Hepatocyte (in vitro differentiated cells): ENCODE results near the gene FOXK1.

Source experiments
- CTCF ChIP-seq: fragments of 200-600 bp; sonication (generic); IDR thresholded peaks from 2 replicates; pipeline ENCODE4 v1.5.1; 2016; ENCODE audit warnings: antibody characterized with exemption, mild to moderate bottlenecking; ENCODE audit not compliant: poor library complexity
- EZH2 ChIP-seq: fragments of 200-600 bp; sonication (generic); IDR thresholded peaks from 2 replicates; pipeline ENCODE4 v1.6.1; 2016; ENCODE audit warnings: antibody characterized with exemption, mild to moderate bottlenecking, borderline replicate concordance
- EZH2phosphoT487 ChIP-seq: fragments of 200-600 bp; sonication (generic); IDR thresholded peaks from one replicate; pipeline ENCODE4 v1.6.1; 2018; ENCODE audit warnings: antibody characterized with exemption, mild to moderate bottlenecking, low read depth, moderate library complexity; ENCODE audit not compliant: unreplicated experiment, severe bottlenecking

DNA sequence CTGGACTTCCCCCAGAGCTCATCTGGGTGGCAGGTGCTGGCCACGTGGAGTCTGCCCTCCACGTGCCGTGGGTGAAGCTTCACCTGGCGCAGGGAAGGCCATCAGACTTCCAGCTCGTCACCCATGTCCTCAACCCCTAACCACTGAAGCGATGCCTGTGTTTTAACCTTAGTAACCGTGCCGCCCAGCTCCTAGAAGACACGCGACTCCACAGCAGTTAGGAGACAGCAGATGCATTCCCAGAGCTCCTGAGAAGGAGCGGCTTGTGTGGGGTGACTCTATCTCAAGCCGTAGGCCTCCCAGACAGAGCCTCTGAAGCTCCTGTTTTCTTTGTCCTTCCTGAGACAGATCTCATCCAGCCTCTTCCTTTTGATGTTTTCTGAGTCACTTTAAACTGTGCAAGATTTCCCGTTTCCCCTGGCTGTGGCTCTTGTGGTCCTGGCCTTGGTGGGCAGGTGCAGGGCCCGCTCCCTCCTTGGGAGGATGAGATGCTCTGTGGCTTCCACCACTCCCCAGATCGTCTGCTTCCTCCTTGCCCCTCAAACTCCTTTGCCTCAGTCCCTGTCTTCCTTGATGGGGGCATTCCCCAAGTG lies 51.9 kb downstream of the FOXK1 start:
- TF ChIP-seq EZH2, result no peak
- TF ChIP-seq CTCF, result no peak
- TF ChIP-seq EZH2phosphoT487, result no peak
